ENCODE results near the gene TGM1. TPM values are rescaled to one million over a fixed set of nuclear protein-coding genes. Genes with fewer than 3 reads are reported as not detected.

Gene TGM1
- total and polyA plus RNA-seq, 10 of the 15 experiments (the other 5 are each of a cell fraction or from before 2014, with no cell fraction given), result 0.05 to 5.9 (median 1.8) TPM

GRCh38 chr14:24212924-24213865, 49.8 kb downstream of the TGM1 start, which contains the start of gene CHMP4A (continued):
- TF ChIP-seq USF1 (IDR thresholded peaks at IDR 0.05; ENCODE audit: borderline replicate concordance, extremely low read length, insufficient read depth, low read depth, low read length), result peak; percentile 95
- TF ChIP-seq HDGF (IDR thresholded peaks at IDR 0.05), result peak; percentile 83; the same call in 1 of the 2 replicates
- TF ChIP-seq PKNOX1 (IDR thresholded peaks at IDR 0.05), result peak; percentile 69
- TF ChIP-seq CBX3 (IDR thresholded peaks at IDR 0.05; ENCODE audit: borderline replicate concordance, low read depth), result no peak
- TF ChIP-seq ZNF24 (IDR thresholded peaks at IDR 0.05), result no peak; the same call in 1 of the 2 replicates
- no peak for TF ChIP-seq NFXL1 (IDR thresholded peaks at IDR 0.05; ENCODE audit: borderline replicate concordance)
- no peak for TF ChIP-seq FOXM1 (IDR thresholded peaks at IDR 0.05; ENCODE audit: low read depth, low read length)
- peak; percentile 77; the same call in 1 of the 2 replicates for TF ChIP-seq CBFB (IDR thresholded peaks at IDR 0.05; ENCODE audit: low read depth)
- no peak for TF ChIP-seq ZNF622 (IDR thresholded peaks at IDR 0.05)
- no peak for TF ChIP-seq HDAC2 (IDR thresholded peaks at IDR 0.05)
- peak; percentile 95 for TF ChIP-seq USF2 (IDR thresholded peaks at IDR 0.05; ENCODE audit: borderline replicate concordance, low read depth, low read length)
- TF ChIP-seq TBL1XR1 (IDR thresholded peaks at IDR 0.05; ENCODE audit: low read depth, low read length), result no peak
- TF ChIP-seq RB1 (IDR thresholded peaks at IDR 0.05; ENCODE audit: borderline replicate concordance), result peak; percentile 82
- TF ChIP-seq ATF7 (IDR thresholded peaks at IDR 0.05; ENCODE audit: low read depth), result 0 out of 2 replicates have a peak, but pooled peaks have one; percentile 41
- no peak for TF ChIP-seq MXI1 (IDR thresholded peaks at IDR 0.05; ENCODE audit: low read depth, low read length)
